KOPT-K1 (cell line): ENCODE data around the gene TCF12.

Experiments
- H3K27ac ChIP-seq: fragments of 200-600 bp; sonication (generic); 2 replicates; pipeline ENCODE4 v1.5.1; 2016; ENCODE audit warnings: antibody characterized with exemption, mild to moderate bottlenecking, low read depth, low read length; ENCODE audit not compliant: poor library complexity, severe bottlenecking
- H3K36me3 ChIP-seq: fragments of 200-600 bp; sonication (generic); 2 replicates; pipeline ENCODE4 v1.5.1; 2017; ENCODE audit warnings: antibody characterized with exemption, mild to moderate bottlenecking, low read length, moderate library complexity; ENCODE audit not compliant: insufficient read depth
- H3K9me3 ChIP-seq: fragments of 200-600 bp; sonication (generic); 2 replicates; pipeline ENCODE4 v1.5.1; 2017; ENCODE audit warnings: antibody characterized with exemption, low read length, mild to moderate bottlenecking; ENCODE audit not compliant: insufficient read depth, poor library complexity, severe bottlenecking

The TCF12 gene

GRCh38 chr15:56893364-56893678 is 25.1 kb upstream of the TCF12 start:
- no peaks in the 10 kb centered on the region for H3K9me3 ChIP-seq
- no peaks in the 10 kb centered on the region for H3K36me3 ChIP-seq
- H3K27ac ChIP-seq, result no peak overlapping the region

DNA sequence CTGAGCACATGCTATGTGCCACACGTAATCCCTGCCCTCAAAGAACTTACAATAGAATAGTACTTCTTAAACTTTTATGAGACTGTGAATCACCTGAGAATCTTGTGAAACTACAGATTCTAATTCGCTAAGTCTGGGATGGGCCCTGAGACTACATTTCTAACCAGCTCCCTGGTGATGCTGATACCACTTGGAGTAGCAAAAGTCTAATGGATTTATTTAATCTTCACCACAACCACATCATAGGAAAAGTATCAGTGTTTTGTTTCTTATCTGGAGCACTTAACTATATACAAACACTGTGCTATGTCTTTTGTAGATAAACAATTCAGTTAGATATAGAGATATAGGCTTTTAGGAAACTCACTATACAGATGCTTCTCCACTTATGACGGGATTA is 23.8 kb upstream of the TCF12 start:
- H3K9me3 ChIP-seq, result no peaks in the 10 kb centered on the region
- no peaks in the 10 kb centered on the region for H3K36me3 ChIP-seq
- no peak overlapping the region for H3K27ac ChIP-seq

GRCh38 chr15:56901931-56902330 is 16.5 kb upstream of the TCF12 start:
- no peak overlapping the region for H3K27ac ChIP-seq
- no peaks in the 10 kb centered on the region for H3K36me3 ChIP-seq
- peaks cover 7% of the 10 kb centered on the region for H3K9me3 ChIP-seq

GRCh38 chr15:56906766-56907165 is 11.7 kb upstream of the TCF12 start:
- Histone ChIP-seq H3K27ac (peak overlapping the region; percentile 79), H3K9me3 (peaks cover 7% of the 10 kb centered on the region), H3K36me3 (no peaks in the 10 kb centered on the region)

- Histone ChIP-seq H3K36me3 (0 out of 2 replicates have a peak, but pooled peaks cover 1% of the 10 kb centered on the region), H3K27ac (no peak overlapping the region), H3K9me3 (no peaks in the 10 kb centered on the region)
Observed at GRCh38 chr15:56910801-56911200, 7.6 kb upstream of the TCF12 start.

DNA sequence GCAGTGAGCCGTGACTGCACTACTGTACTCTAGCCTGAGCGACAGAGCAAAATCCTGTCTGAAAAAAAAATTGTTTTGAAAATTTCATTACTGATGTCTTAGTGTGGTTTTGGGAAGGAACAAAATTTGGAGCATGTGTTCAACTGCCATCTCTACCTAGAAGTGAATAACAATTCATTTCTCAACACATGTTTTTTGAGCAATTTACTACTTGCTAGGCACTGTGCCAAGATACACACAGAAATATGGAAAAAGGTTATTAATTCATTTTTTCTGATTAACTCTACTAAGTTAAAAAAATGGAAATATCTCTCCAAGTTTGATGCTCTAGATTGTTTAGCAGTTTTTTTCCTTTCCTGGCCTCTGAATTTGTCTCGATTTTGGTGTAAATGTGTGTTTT is 5.2 kb upstream of the TCF12 start:
- no peaks in the 10 kb centered on the region for H3K9me3 ChIP-seq
- peaks cover 6% of the 10 kb centered on the region; the same call in 1 of the 2 replicates for H3K36me3 ChIP-seq
- H3K27ac ChIP-seq, result no peak overlapping the region

DNA sequence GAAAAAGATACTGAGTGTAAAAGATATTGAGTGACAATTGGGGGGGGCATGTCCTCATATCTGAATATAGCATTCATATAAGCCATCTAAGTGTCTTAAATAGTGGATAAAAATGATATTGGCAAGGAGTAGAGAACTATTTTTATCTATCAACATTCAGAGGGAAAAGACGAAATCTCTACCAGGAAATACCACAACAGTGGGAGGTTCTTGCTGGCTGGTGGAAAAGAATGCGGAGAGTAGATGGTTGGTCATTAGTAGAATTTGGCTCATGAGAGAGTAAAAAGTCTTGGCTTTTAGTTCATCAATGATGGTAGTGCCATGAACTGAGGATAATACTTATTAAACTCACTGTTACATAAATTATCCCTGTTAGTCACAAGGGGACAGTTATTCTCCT is 4.8 kb upstream of the TCF12 start:
- Histone ChIP-seq H3K9me3 (no peaks in the 10 kb centered on the region), H3K27ac (no peak overlapping the region), H3K36me3 (peaks cover 6% of the 10 kb centered on the region; the same call in 1 of the 2 replicates)

- Histone ChIP-seq H3K27ac (no peak overlapping the region), H3K36me3 (peaks cover 6% of the 10 kb centered on the region; the same call in 1 of the 2 replicates), H3K9me3 (no peaks in the 10 kb centered on the region)
Observed at GRCh38 chr15:56915888-56916287, 2.6 kb upstream of the TCF12 start.

- Histone ChIP-seq H3K36me3 (peaks cover 6% of the 10 kb centered on the region; the same call in 1 of the 2 replicates), H3K27ac (peak overlapping the region; percentile 98), H3K9me3 (no peaks in the 10 kb centered on the region)
Observed at GRCh38 chr15:56916825-56917477, 1.5 kb upstream of the TCF12 start.

GRCh38 chr15:56917652-56918045 is 795 bp upstream of the TCF12 start:
- no peaks in the 10 kb centered on the region for H3K9me3 ChIP-seq
- H3K36me3 ChIP-seq, result peaks cover 13% of the 10 kb centered on the region; the same call in 1 of the 2 replicates
- H3K27ac ChIP-seq, result peak overlapping the region; percentile 98

GRCh38 chr15:56919031-56919608 is 676 bp downstream of the TCF12 start:
- no peaks in the 10 kb centered on the region for H3K9me3 ChIP-seq
- peaks cover 27% of the 10 kb centered on the region for H3K36me3 ChIP-seq
- H3K27ac ChIP-seq, result peak overlapping the region; percentile 98

GRCh38 chr15:56919609-56920366 is 1.3 kb downstream of the TCF12 start:
- Histone ChIP-seq H3K27ac (peak overlapping the region; percentile 98), H3K9me3 (no peaks in the 10 kb centered on the region), H3K36me3 (peaks cover 33% of the 10 kb centered on the region)

- Histone ChIP-seq H3K27ac (peak overlapping the region; percentile 98), H3K9me3 (no peaks in the 10 kb centered on the region), H3K36me3 (peaks cover 36% of the 10 kb centered on the region)
Observed at GRCh38 chr15:56920367-56920627, 1.9 kb downstream of the TCF12 start.

DNA sequence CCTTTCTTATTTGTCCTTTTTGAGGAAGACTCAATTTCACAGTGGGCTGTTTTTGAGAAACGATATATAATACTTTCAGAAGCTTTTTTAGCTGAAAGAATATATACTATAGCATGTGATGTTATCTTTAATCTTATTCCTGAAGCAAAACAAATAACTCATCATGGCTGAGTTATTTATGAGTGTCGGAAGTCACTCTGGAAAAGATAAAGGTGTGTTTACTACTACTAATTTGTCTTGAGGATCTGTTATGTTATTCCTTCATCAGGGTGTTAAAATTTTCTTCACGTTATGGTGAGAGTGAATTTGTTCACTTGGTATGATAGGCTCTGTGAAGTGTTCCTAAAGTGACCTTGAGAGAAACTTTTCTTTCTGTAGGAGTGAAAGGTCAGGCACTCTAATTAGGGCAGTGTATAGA is 4.7 kb downstream of the TCF12 start:
- peaks cover 58% of the 10 kb centered on the region for H3K36me3 ChIP-seq

GRCh38 chr15:56927816-56928215 is 9.4 kb downstream of the TCF12 start:
- H3K36me3 ChIP-seq, result peaks cover 72% of the 10 kb centered on the region
- no peak overlapping the region for H3K27ac ChIP-seq
- H3K9me3 ChIP-seq, result no peaks in the 10 kb centered on the region

More for the DNA sequence above, 4.7 kb downstream of the TCF12 start:
- no peaks in the 10 kb centered on the region for H3K9me3 ChIP-seq
- H3K27ac ChIP-seq, result peak overlapping the region; percentile 27

DNA sequence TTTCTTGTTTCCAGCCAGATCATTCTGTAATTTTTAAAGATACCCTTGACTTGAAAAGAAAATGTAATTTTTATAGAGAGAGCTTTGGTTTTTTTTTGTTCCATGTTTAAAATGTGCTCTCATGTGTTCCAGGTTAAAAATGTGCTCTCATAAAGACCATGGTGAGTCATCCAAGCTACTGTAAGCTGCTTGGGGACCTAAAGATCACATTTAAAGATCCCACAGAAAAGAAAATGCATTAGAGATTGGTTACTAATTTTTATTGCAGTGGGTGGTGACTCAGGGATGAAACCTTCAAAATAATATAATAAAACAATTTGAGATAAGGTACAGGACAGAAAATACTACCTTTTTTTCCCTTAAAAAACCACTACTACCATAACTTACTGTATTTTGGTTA is 11.0 kb downstream of the TCF12 start:
- Histone ChIP-seq H3K9me3 (no peaks in the 10 kb centered on the region), H3K27ac (peak overlapping the region; percentile 94), H3K36me3 (peaks cover 60% of the 10 kb centered on the region)
